Neural cell (in vitro differentiated cells): ENCODE results near the gene EIF1B. TPM values are rescaled to one million over a fixed set of nuclear protein-coding genes. Genes with fewer than 3 reads are reported as not detected.

Experiments
- H2AFZ ChIP-seq: fragments of 200-600, 300-800 bp; sonication (generic), shearing (Covaris generic); 2 replicates; pipeline ENCODE4 v1.6.0; 2014; ENCODE audit warnings: low read depth, mild to moderate bottlenecking, antibody characterized with exemption, low read length, moderate library complexity
- H3F3A ChIP-seq: fragments of 200-600 bp; shearing (Covaris generic); 2 replicates; pipeline ENCODE4 v1.6.1; 2016; ENCODE audit warnings: mild to moderate bottlenecking, moderate library complexity, mixed read lengths, antibody characterized with exemption, low read length; ENCODE audit not compliant: insufficient read depth, poor library complexity, severe bottlenecking
- H3K27ac ChIP-seq: fragments of 200-600, 300-800 bp; sonication (generic), shearing (Covaris generic); 2 replicates; pipeline ENCODE4 v1.5.1; 2014; ENCODE audit warnings: mild to moderate bottlenecking, low read length, moderate library complexity
- H3K27me3 ChIP-seq: fragments of 300-800, 200-600 bp; sonication (generic), shearing (Covaris generic); 2 replicates; pipeline ENCODE4 v1.6.0; 2014; ENCODE audit warnings: mild to moderate bottlenecking, low read depth, low read length, moderate library complexity; ENCODE audit not compliant: insufficient read depth
- H3K36me3 ChIP-seq: fragments of 300-800, 200-600 bp; sonication (generic), shearing (Covaris generic); 2 replicates; pipeline ENCODE4 v1.5.1; 2014; ENCODE audit warnings: mild to moderate bottlenecking, antibody characterized with exemption, low read length, moderate library complexity; ENCODE audit not compliant: insufficient read depth
- H3K4me2 ChIP-seq: fragments of 300-800, 200-600 bp; sonication (generic), shearing (Covaris generic); 2 replicates; pipeline ENCODE4 v1.6.0; 2014; ENCODE audit warnings: mild to moderate bottlenecking, low read length
- H3K4me3 ChIP-seq: fragments of 300-800, 200-600 bp; sonication (generic), shearing (Covaris generic); 2 replicates; pipeline ENCODE4 v1.5.1; 2014; ENCODE audit warnings: mild to moderate bottlenecking, low read length, moderate library complexity
- H3K79me2 ChIP-seq: fragments of 200-600 bp; shearing (Covaris generic); replicated peaks from 2 replicates; pipeline ENCODE4 v1.6.0; 2014; ENCODE audit warnings: mild to moderate bottlenecking, low read length, moderate library complexity; ENCODE audit not compliant: insufficient read depth
- H3K9ac ChIP-seq: fragments of 300-800, 200-600 bp; sonication (generic), shearing (Covaris generic); 2 replicates; pipeline ENCODE4 v1.6.1; 2016; ENCODE audit warnings: mild to moderate bottlenecking, low read length, mixed read lengths
- H3K9me2 ChIP-seq: fragments of 200-600 bp; shearing (Covaris generic); 2 replicates; pipeline ENCODE4 v1.6.1; 2016; ENCODE audit warnings: mild to moderate bottlenecking, low read length, mixed read lengths; ENCODE audit not compliant: insufficient read depth
- H3K9me3 ChIP-seq: fragments of 200-600, 300-800 bp; sonication (generic), shearing (Covaris generic); 2 replicates; pipeline ENCODE4 v1.6.1; 2016; ENCODE audit warnings: mild to moderate bottlenecking, mixed run types, low read length, moderate library complexity, mixed read lengths
- H4K20me1 ChIP-seq: fragments of 200-600 bp; shearing (Covaris generic); 2 replicates; pipeline ENCODE4 v1.6.1; 2016; ENCODE audit warnings: mild to moderate bottlenecking, mixed run types; ENCODE audit not compliant: insufficient read depth
- CTCF ChIP-seq: fragments of 450-650 bp; IDR thresholded peaks from 2 replicates; pipeline ENCODE4 v1.5.1; 2014; ENCODE audit warnings: antibody characterized with exemption, mild to moderate bottlenecking, moderate library complexity; ENCODE audit not compliant: poor library complexity, severe bottlenecking
- EP300 ChIP-seq: fragments of 450-650 bp; conservative IDR thresholded peaks from 2 replicates; pipeline ENCODE4 v1.6.1; 2014; ENCODE audit warnings: antibody characterized with exemption, mild to moderate bottlenecking, moderate library complexity; ENCODE audit not compliant: poor library complexity, severe bottlenecking
- EZH2 ChIP-seq: fragments of 200-600, 300-800 bp; shearing (Covaris generic), sonication (generic); IDR thresholded peaks from 2 replicates; pipeline ENCODE4 v1.6.1; 2014; ENCODE audit warnings: antibody characterized with exemption, low read length, borderline replicate concordance, mild to moderate bottlenecking; ENCODE audit not compliant: insufficient read depth, poor library complexity, severe bottlenecking
- MXI1 ChIP-seq: fragments of 450-650 bp; conservative IDR thresholded peaks from 2 replicates; pipeline ENCODE4 v1.6.1; 2014; ENCODE audit warnings: antibody characterized with exemption, mild to moderate bottlenecking; ENCODE audit not compliant: poor library complexity, severe bottlenecking
- POLR2AphosphoS5 ChIP-seq: IDR thresholded peaks from 2 replicates; pipeline ENCODE4 v1.6.1; 2012
- RAD21 ChIP-seq: fragments of 450-650 bp; conservative IDR thresholded peaks from 2 replicates; pipeline ENCODE4 v1.6.1; 2014; ENCODE audit warnings: antibody characterized with exemption, mild to moderate bottlenecking, moderate library complexity
- REST ChIP-seq: IDR thresholded peaks from 2 replicates; pipeline ENCODE4 v1.6.1; 2012; ENCODE audit warnings: borderline replicate concordance
- SMC3 ChIP-seq: fragments of 450-650 bp; conservative IDR thresholded peaks from 2 replicates; pipeline ENCODE4 v1.6.1; 2014; ENCODE audit warnings: antibody characterized with exemption, mild to moderate bottlenecking, moderate library complexity; ENCODE audit not compliant: poor library complexity
- TAF1 ChIP-seq: IDR thresholded peaks from 2 replicates; pipeline ENCODE4 v1.6.1; 2012; ENCODE audit warnings: low read depth
- polyA plus RNA-seq: library from polyadenylated mRNA; depleted of rRNA; stranded (reverse); fragments of >200 nt; gene quantifications from 2 replicates; pipeline ENCODE4 v1.2.3, GENCODE V29; 2014

Gene EIF1B
- polyA plus RNA-seq, 1 donor from 2014 or later: 88.0 TPM

- Histone ChIP-seq H3K27ac (no peak overlapping the region), H2AFZ (no peak overlapping the region), H3K4me2 (no peak overlapping the region), H3K79me2 (no peaks in the 10 kb centered on the region), H3K27me3 (no peaks in the 10 kb centered on the region), H3F3A (no peaks in the 10 kb centered on the region), H3K9me2 (no peaks in the 10 kb centered on the region), H4K20me1 (no peaks in the 10 kb centered on the region), H3K9me3 (no peaks in the 10 kb centered on the region), H3K36me3 (no peaks in the 10 kb centered on the region), H3K9ac (no peak overlapping the region), H3K4me3 (no peak overlapping the region)
- no peak for TF ChIP-seq EZH2
- no peak for TF ChIP-seq SMC3
- no peak for TF ChIP-seq CTCF
- TF ChIP-seq EP300: no peak
- TF ChIP-seq POLR2AphosphoS5: no peak
- TF ChIP-seq REST: no peak
- no peak for TF ChIP-seq MXI1
- TF ChIP-seq TAF1: no peak
- no peak for TF ChIP-seq RAD21
These were observed 41.0 kb downstream of the EIF1B start for GRCh38 chr3:40350529-40350928.

GRCh38 chr3:40355410-40355809 lies 45.9 kb downstream of the EIF1B start:
- H3K27ac ChIP-seq: no peak overlapping the region
- H3K9me2 ChIP-seq: no peaks in the 10 kb centered on the region
- no peak overlapping the region for H3K4me3 ChIP-seq
- H3K9ac ChIP-seq: no peak overlapping the region
- TF ChIP-seq SMC3 (no peak), EP300 (no peak), RAD21 (no peak), EZH2 (no peak), CTCF (no peak), POLR2AphosphoS5 (no peak), TAF1 (no peak), MXI1 (no peak), REST (no peak)
- H3K9me3 ChIP-seq: no peaks in the 10 kb centered on the region
- no peak overlapping the region for H2AFZ ChIP-seq
- no peaks in the 10 kb centered on the region for H4K20me1 ChIP-seq
- no peaks in the 10 kb centered on the region for H3K79me2 ChIP-seq
- H3F3A ChIP-seq: no peaks in the 10 kb centered on the region
- H3K27me3 ChIP-seq: no peaks in the 10 kb centered on the region
- no peaks in the 10 kb centered on the region for H3K36me3 ChIP-seq
- H3K4me2 ChIP-seq: no peak overlapping the region
